ENCODE results near the gene TSHZ3.

- TF ChIP-seq CTCF (IDR thresholded peaks at IDR 0.05 in 2 of 3, conservative IDR thresholded peaks at IDR 0.05 in 1 of 3; ENCODE audit: borderline replicate concordance in 1 of 3, insufficient read depth in 1 of 3, low read depth in 2 of 3, low read length in 2 of 3) (no peak), REST (IDR thresholded peaks at IDR 0.05; ENCODE audit: low read depth) (no peak), EZH2phosphoT487 (IDR thresholded peaks at IDR 0.05; ENCODE audit: borderline replicate concordance) (no peak), SRF (IDR thresholded peaks at IDR 0.05; ENCODE audit: low read depth) (no peak), MAX (IDR thresholded peaks at IDR 0.05) (no peak), ATF3 (IDR thresholded peaks at IDR 0.05) (no peak), EZH2 (IDR thresholded peaks at IDR 0.05) (no peak), POLR2A (IDR thresholded peaks at IDR 0.05; ENCODE audit: borderline replicate concordance, extremely low read depth, insufficient read depth, insufficient read length) (no peak), POLR2AphosphoS5 (IDR thresholded peaks at IDR 0.05; ENCODE audit: low read depth, low read length) (no peak), ZNF274 (IDR thresholded peaks at IDR 0.05; ENCODE audit: low read depth, low read length) (no peak), ELF1 (IDR thresholded peaks at IDR 0.05; ENCODE audit: borderline replicate concordance, low read depth) (no peak), YY1 (IDR thresholded peaks at IDR 0.05; ENCODE audit: extremely low read depth, insufficient replicate concordance, low read depth, low read length) (no peak), TCF7L2 (IDR thresholded peaks at IDR 0.05; ENCODE audit: borderline replicate concordance, extremely low read depth, insufficient read depth, insufficient read length) (no peak), CEBPB (IDR thresholded peaks at IDR 0.05; ENCODE audit: low read depth) (no peak)
Observed at GRCh38 chr19:31277516-31277915, 71.7 kb downstream of the TSHZ3 start.

Data from HCT116 (cell line).